Fibroblast of the aortic adventitia (primary cell): ENCODE measurements around the gene LEPROT. TPM values are rescaled to one million over a fixed set of nuclear protein-coding genes. Genes with fewer than 3 reads are reported as not detected.

ENCODE experiments used
- DNase-seq: peaks from one replicate; pipeline ENCODE4 v3.0.0-alpha.2; 2010; ENCODE audit warnings: low read depth
- H3K4me3 ChIP-seq: 2 replicates; pipeline ENCODE4 v1.5.1; 2011; ENCODE audit warnings: low read depth, mild to moderate bottlenecking, control low read depth, low read length, moderate library complexity
- total RNA-seq: library from RNA; depleted of rRNA; stranded (reverse); fragments of >200 nt; gene quantifications from 2 replicates; pipeline ENCODE4 v1.2.3, GENCODE V29; 2012; ENCODE audit warnings: low replicate concordance
- TF ChIP-seq, protein P1 (sequence below): IDR thresholded peaks from 2 replicates; pipeline ENCODE4 v1.5.1; 2011; ENCODE audit warnings: mild to moderate bottlenecking, low read length, control low read depth, inconsistent platforms; ENCODE audit not compliant: insufficient read depth

The LEPROT gene
- total RNA-seq, 1 donor, result 65.4 TPM

DNA sequence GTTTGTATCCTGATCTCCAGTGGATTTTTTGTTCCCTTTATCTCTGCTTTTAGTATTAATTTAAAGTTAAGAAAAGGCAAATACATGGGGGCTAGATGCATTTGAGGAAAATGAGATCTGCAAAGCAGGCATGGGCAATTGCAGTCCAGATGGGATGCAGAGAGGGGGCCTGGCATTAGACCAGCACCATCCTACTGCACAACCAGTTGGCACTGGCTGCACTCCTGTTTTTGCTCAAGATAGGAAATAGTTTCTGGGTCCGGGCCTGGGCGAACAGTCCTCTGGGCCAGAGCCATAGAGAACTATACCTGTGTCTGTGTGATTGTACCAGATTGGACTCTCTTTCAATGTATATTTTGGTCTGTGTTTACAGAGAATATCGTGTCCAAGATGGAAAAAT, 34.0 kb upstream of the LEPROT start:
- TF ChIP-seq, protein P1, sequence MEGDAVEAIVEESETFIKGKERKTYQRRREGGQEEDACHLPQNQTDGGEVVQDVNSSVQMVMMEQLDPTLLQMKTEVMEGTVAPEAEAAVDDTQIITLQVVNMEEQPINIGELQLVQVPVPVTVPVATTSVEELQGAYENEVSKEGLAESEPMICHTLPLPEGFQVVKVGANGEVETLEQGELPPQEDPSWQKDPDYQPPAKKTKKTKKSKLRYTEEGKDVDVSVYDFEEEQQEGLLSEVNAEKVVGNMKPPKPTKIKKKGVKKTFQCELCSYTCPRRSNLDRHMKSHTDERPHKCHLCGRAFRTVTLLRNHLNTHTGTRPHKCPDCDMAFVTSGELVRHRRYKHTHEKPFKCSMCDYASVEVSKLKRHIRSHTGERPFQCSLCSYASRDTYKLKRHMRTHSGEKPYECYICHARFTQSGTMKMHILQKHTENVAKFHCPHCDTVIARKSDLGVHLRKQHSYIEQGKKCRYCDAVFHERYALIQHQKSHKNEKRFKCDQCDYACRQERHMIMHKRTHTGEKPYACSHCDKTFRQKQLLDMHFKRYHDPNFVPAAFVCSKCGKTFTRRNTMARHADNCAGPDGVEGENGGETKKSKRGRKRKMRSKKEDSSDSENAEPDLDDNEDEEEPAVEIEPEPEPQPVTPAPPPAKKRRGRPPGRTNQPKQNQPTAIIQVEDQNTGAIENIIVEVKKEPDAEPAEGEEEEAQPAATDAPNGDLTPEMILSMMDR, result no peak
- no peak overlapping the region for H3K4me3 ChIP-seq
- DNase-seq, result no peak

GRCh38 chr1:65387821-65388220, 32.6 kb upstream of the LEPROT start:
- TF ChIP-seq, protein P1, result no peak
- no peak overlapping the region for H3K4me3 ChIP-seq
- DNase-seq, result no peak

DNA sequence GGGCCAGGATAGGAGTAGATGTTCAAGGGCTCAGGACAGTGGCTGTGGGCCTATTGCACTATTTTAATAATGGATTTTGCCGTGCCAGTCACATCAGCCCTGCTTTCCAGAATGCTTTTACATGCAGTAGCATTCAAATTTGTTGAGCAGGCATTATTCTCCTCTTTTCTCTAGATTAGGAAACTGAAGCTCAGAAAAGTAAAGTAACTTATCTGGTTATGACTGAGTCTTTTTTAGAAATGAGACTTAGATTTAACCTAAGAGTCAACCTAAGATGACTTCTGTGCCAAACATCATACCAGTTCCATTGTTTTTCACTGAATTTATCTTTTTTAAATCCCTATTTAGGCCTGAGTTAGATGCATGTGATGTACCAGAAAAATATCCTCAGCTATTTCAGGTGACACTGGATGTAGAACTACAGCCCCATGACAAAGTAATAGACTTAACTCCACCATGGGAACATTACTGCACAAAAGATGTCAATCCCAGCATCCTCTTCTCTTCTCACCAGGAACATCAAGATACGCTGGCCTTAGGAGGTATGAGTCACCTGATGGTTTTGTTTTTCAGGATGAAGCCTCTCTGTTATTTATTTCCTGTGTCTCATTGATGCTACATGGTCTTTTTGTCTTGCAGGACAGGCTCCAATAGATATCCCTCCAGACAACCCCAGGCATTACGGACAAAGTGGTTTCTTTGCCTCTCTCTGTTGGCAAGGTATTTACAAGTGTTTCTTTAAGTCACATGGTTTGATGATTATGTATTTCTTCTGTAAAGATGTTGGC, 31.4 kb upstream of the LEPROT start:
- no peak overlapping the region for H3K4me3 ChIP-seq
- TF ChIP-seq, protein P1, result no peak
- no peak for DNase-seq

GRCh38 chr1:65392497-65392896, 28.0 kb upstream of the LEPROT start:
- no peak for DNase-seq
- no peak overlapping the region for H3K4me3 ChIP-seq
- TF ChIP-seq, protein P1, result no peak

- no peak for DNase-seq
These were observed 27.1 kb upstream of the LEPROT start for GRCh38 chr1:65393347-65393746.

DNA sequence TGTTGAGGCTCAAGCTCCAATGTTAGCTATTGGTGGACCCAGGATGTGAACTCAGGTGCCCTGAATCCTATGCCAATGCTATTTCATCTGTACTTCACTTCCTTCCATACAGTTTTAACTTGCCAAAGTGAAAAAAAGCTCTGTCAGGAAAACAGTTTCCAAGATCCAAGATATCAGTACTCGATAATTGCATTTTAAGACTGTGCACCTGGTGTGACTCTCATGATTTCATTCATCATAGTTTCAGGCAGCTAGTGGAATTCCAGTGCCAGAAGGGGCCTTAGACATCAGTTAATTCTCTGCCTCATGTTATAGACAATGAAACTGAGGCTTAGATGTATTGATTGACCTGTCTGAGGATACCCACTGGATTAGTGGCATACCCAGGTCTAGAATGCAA, 26.5 kb upstream of the LEPROT start:
- H3K4me3 ChIP-seq, result no peak overlapping the region
- TF ChIP-seq, protein P1, result no peak
- DNase-seq, result no peak

More at GRCh38 chr1:65393347-65393746, 27.1 kb upstream of the LEPROT start:
- H3K4me3 ChIP-seq, result no peak overlapping the region
- TF ChIP-seq, protein P1, result no peak
